ENCODE measurements around the gene ROPN1B. TPM values are rescaled to one million over a fixed set of nuclear protein-coding genes. Genes with fewer than 3 reads are reported as not detected.

ROPN1B gene

DNA sequence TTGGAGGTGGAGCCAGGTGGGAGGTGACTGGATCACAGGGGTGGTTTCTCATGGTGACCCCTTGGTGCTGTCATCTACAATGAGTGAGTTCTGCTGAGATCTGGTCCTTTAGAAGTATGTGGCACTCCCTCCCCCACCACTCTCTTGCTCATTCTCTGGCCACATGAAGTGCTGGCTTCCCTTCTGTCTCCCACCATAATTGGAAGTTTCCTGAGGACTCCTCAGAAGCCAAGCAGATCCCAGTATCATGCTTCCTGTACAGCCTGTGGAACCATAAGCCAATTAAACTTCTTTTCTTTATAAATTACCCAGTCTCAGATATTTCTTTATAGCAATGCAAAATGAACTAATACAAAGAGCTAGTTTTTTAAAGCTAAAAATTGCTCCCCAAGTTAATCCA lies 60.3 kb downstream of the ROPN1B start:
- no peak overlapping the region for H2BK120ac ChIP-seq (ENCODE audit: low read depth, low read length)
- peaks cover 4 to 56% of the 10 kb centered on the region in 2 donors for H3K36me3 ChIP-seq (replicated peaks in 1 of 2; ENCODE audit: control insufficient read depth in 2 of 2, insufficient read depth in 2 of 2, low read length in 2 of 2)
- H3K9ac ChIP-seq (ENCODE audit: low read depth, low read length, poor library complexity): no peak overlapping the region
- no peak overlapping the region for H3K4ac ChIP-seq (ENCODE audit: low read length)
- no peak overlapping the region for H3K27ac ChIP-seq (replicated peaks; ENCODE audit: low read length)
- H4K8ac ChIP-seq (ENCODE audit: low read depth, low read length): no peak overlapping the region
- no peak overlapping the region for H3K14ac ChIP-seq (ENCODE audit: low read length)
- H3K23ac ChIP-seq (ENCODE audit: low read depth, low read length, poor library complexity): no peak overlapping the region
- H3K4me2 ChIP-seq (ENCODE audit: insufficient read depth, low read length, poor library complexity, severe bottlenecking): no peak overlapping the region
- no peak overlapping the region for H2BK15ac ChIP-seq (ENCODE audit: low read length)
- H3K18ac ChIP-seq (ENCODE audit: low read length): no peak overlapping the region
- H2BK5ac ChIP-seq (ENCODE audit: low read length): no peak overlapping the region
- peaks cover 10 to 25% of the 10 kb centered on the region in 2 donors for H3K9me3 ChIP-seq (replicated peaks in 1 of 2; ENCODE audit: control insufficient read depth in 2 of 2, insufficient read depth in 1 of 2, low read depth in 1 of 2, low read length in 2 of 2)
- H3K4me3 ChIP-seq (ENCODE audit: low read length in 2 of 2): no peak overlapping the region
- H3K27me3 ChIP-seq (ENCODE audit: control insufficient read depth in 3 of 3, insufficient read depth in 3 of 3, low read depth in 1 of 3, low read length in 3 of 3): no peaks in the 10 kb centered on the region
- no peak for DNase-seq (ENCODE audit: low spot score)
- H3K4me1 ChIP-seq (ENCODE audit: control insufficient read depth in 2 of 2, insufficient read depth in 1 of 2, low read depth in 1 of 2, low read length in 2 of 2): peaks cover 0 to 2% of the 10 kb centered on the region in 2 donors
- H3K79me1 ChIP-seq (ENCODE audit: low read depth, low read length): no peaks in the 10 kb centered on the region
- H2AFZ ChIP-seq (ENCODE audit: low read length): no peak overlapping the region
- H2AK5ac ChIP-seq (ENCODE audit: low read depth, low read length): no peak overlapping the region
- H2BK12ac ChIP-seq (ENCODE audit: low read length): no peak overlapping the region
- H4K91ac ChIP-seq (ENCODE audit: low read depth, low read length, poor library complexity): no peak overlapping the region

- H2BK15ac ChIP-seq (ENCODE audit: low read length): no peak overlapping the region
- no peak overlapping the region for H2BK12ac ChIP-seq (ENCODE audit: low read length)
- H3K4me2 ChIP-seq (ENCODE audit: insufficient read depth, low read length, poor library complexity, severe bottlenecking): no peak overlapping the region
- H2BK5ac ChIP-seq (ENCODE audit: low read length): no peak overlapping the region
- H3K4me3 ChIP-seq (ENCODE audit: low read length in 2 of 2): no peak overlapping the region
- peaks cover 0 to 2% of the 10 kb centered on the region in 2 donors for H3K4me1 ChIP-seq (ENCODE audit: control insufficient read depth in 2 of 2, insufficient read depth in 1 of 2, low read depth in 1 of 2, low read length in 2 of 2)
- no peak overlapping the region for H3K27ac ChIP-seq (replicated peaks; ENCODE audit: low read length)
- no peak overlapping the region for H2AFZ ChIP-seq (ENCODE audit: low read length)
- no peak overlapping the region for H2AK5ac ChIP-seq (ENCODE audit: low read depth, low read length)
- no peak overlapping the region for H3K23ac ChIP-seq (ENCODE audit: low read depth, low read length, poor library complexity)
- WGBS, 2 donors (ENCODE audit: extremely low coverage in 2 of 2, insufficient read length in 2 of 2, insufficient replicate concordance in 1 of 2): no CpG with 5 or more reads among the region's 1 CpG
- no peak overlapping the region for H2BK120ac ChIP-seq (ENCODE audit: low read depth, low read length)
- peaks cover 10 to 25% of the 10 kb centered on the region in 2 donors for H3K9me3 ChIP-seq (replicated peaks in 1 of 2; ENCODE audit: control insufficient read depth in 2 of 2, insufficient read depth in 1 of 2, low read depth in 1 of 2, low read length in 2 of 2)
- peaks cover 2 to 44% of the 10 kb centered on the region in 2 donors for H3K36me3 ChIP-seq (replicated peaks in 1 of 2; ENCODE audit: control insufficient read depth in 2 of 2, insufficient read depth in 2 of 2, low read length in 2 of 2)
- H4K91ac ChIP-seq (ENCODE audit: low read depth, low read length, poor library complexity): no peak overlapping the region
- no peak overlapping the region for H3K14ac ChIP-seq (ENCODE audit: low read length)
- H3K27me3 ChIP-seq (ENCODE audit: control insufficient read depth in 3 of 3, insufficient read depth in 3 of 3, low read depth in 1 of 3, low read length in 3 of 3): no peaks in the 10 kb centered on the region
- H3K79me1 ChIP-seq (ENCODE audit: low read depth, low read length): no peaks in the 10 kb centered on the region
- H3K18ac ChIP-seq (ENCODE audit: low read length): no peak overlapping the region
- no peak overlapping the region for H3K4ac ChIP-seq (ENCODE audit: low read length)
- no peak overlapping the region for H3K9ac ChIP-seq (ENCODE audit: low read depth, low read length, poor library complexity)
- H4K8ac ChIP-seq (ENCODE audit: low read depth, low read length): no peak overlapping the region
- no peak for DNase-seq (ENCODE audit: low spot score)
Observed at GRCh38 chr3:126030455-126030854, 61.5 kb downstream of the ROPN1B start.

GRCh38 chr3:126031981-126032471 lies 63.0 kb downstream of the ROPN1B start:
- Histone ChIP-seq H3K18ac (ENCODE audit: low read length) (peak overlapping the region; percentile 21), H3K27me3 (ENCODE audit: control insufficient read depth in 3 of 3, insufficient read depth in 3 of 3, low read depth in 1 of 3, low read length in 3 of 3) (no peaks in the 10 kb centered on the region), H3K14ac (ENCODE audit: low read length) (no peak overlapping the region), H3K4me2 (ENCODE audit: insufficient read depth, low read length, poor library complexity, severe bottlenecking) (no peak overlapping the region), H3K36me3 (replicated peaks in 1 of 2; ENCODE audit: control insufficient read depth in 2 of 2, insufficient read depth in 2 of 2, low read length in 2 of 2) (peaks cover 0 to 37% of the 10 kb centered on the region in 2 donors), H4K91ac (ENCODE audit: low read depth, low read length, poor library complexity) (no peak overlapping the region), H2BK120ac (ENCODE audit: low read depth, low read length) (no peak overlapping the region), H2BK12ac (ENCODE audit: low read length) (no peak overlapping the region), H3K4ac (ENCODE audit: low read length) (no peak overlapping the region), H3K9ac (ENCODE audit: low read depth, low read length, poor library complexity) (peak overlapping the region; percentile 73), H2BK5ac (ENCODE audit: low read length) (no peak overlapping the region), H2BK15ac (ENCODE audit: low read length) (no peak overlapping the region), H3K79me1 (ENCODE audit: low read depth, low read length) (no peaks in the 10 kb centered on the region), H3K27ac (replicated peaks; ENCODE audit: low read length) (no peak overlapping the region), H3K4me3 (ENCODE audit: low read length in 2 of 2) (peak overlapping the region in 1 of 2 donors; percentile 49), H2AFZ (ENCODE audit: low read length) (no peak overlapping the region), H4K8ac (ENCODE audit: low read depth, low read length) (no peak overlapping the region), H3K4me1 (ENCODE audit: control insufficient read depth in 2 of 2, insufficient read depth in 1 of 2, low read depth in 1 of 2, low read length in 2 of 2) (peaks cover 0 to 2% of the 10 kb centered on the region in 2 donors), H2AK5ac (ENCODE audit: low read depth, low read length) (no peak overlapping the region), H3K9me3 (replicated peaks in 1 of 2; ENCODE audit: control insufficient read depth in 2 of 2, insufficient read depth in 1 of 2, low read depth in 1 of 2, low read length in 2 of 2) (peaks cover 7 to 25% of the 10 kb centered on the region in 2 donors), H3K23ac (ENCODE audit: low read depth, low read length, poor library complexity) (no peak overlapping the region)
- WGBS, 2 donors (ENCODE audit: extremely low coverage in 2 of 2, insufficient read length in 2 of 2, insufficient replicate concordance in 1 of 2): no CpG with 5 or more reads among the region's 9 CpGs
- no peak for DNase-seq (ENCODE audit: low spot score)

Small RNA genes lying within 50 kb of the gene (small RNA-seq; reads per million reads assigned to genes)
- not detected for gene AC092903.1 (ENCODE audit: insufficient read depth)
